A673 (cell line): ENCODE measurements around the gene GRIP1.

Source experiments
- CTCF ChIP-seq: fragments of 300-800, 200-600 bp; sonication (generic); conservative IDR thresholded peaks from 2 replicates; pipeline ENCODE4 v1.5.1; 2017; ENCODE audit warnings: low read depth, mild to moderate bottlenecking, antibody characterized with exemption, low read length, moderate library complexity, mixed read lengths
- EZH2 ChIP-seq: fragments of 200-600 bp; sonication (generic); IDR thresholded peaks from 2 replicates; pipeline ENCODE4 v1.6.1; 2017; ENCODE audit warnings: borderline replicate concordance, low read depth, mild to moderate bottlenecking, mixed read lengths, antibody characterized with exemption, low read length; ENCODE audit not compliant: poor library complexity, severe bottlenecking

DNA sequence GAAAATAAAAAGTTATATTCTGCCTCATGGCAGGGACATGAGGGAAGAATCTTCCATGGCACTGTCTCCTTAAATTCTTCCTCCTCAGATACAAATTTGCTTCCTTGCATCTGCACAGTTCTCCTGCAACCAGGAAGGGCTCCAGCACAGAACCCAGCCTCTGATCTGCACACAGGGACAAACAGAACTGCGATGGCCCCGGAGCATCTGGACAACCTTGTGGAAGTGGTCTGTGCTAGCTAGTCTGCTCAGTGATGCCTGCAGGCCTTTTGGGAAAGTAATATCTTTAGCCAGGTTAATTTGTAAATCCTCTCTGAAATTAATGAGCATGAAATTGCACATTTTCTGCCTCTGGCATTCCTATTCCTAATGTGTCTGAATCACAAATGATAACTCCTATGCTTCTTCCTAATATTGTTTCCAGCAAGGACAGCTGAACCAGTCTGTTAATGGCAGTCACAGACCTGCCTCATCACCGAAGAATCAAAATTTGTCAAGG, 74.8 kb downstream of the GRIP1 start:
- no peak for TF ChIP-seq CTCF
- TF ChIP-seq EZH2: no peak
